ENCODE measurements around the gene DPYD. TPM values are rescaled to one million over a fixed set of nuclear protein-coding genes. Genes with fewer than 3 reads are reported as not detected.

Gene DPYD
- total RNA-seq, 2 experiments from 2014 or later: 42.1 to 44.6 TPM

- no peaks in the 10 kb centered on the region for H3K27me3 Mint-ChIP-seq
- CTCF ChIA-PET: no interaction called here
- H3K36me3 Mint-ChIP-seq (ENCODE audit: low read depth): peaks cover 9% of the 10 kb centered on the region
- POLR2A ChIA-PET: no interaction called here
- no peak overlapping the region for H3K27ac Mint-ChIP-seq
- peaks cover 3% of the 10 kb centered on the region for H3K9me3 Mint-ChIP-seq
- H3K4me1 Mint-ChIP-seq: no peaks in the 10 kb centered on the region
- no peak for DNase-seq
- H3K4me3 Mint-ChIP-seq: no peak overlapping the region
These were observed 648.7 kb downstream of the DPYD start for GRCh38 chr1:97271916-97272788.

GRCh38 chr1:97270508-97271307, 650.1 kb downstream of the DPYD start:
- CTCF ChIA-PET: no interaction called here
- H3K4me1 Mint-ChIP-seq: no peaks in the 10 kb centered on the region
- peaks cover 3% of the 10 kb centered on the region for H3K36me3 Mint-ChIP-seq (ENCODE audit: low read depth)
- H3K4me3 Mint-ChIP-seq: no peak overlapping the region
- H3K27ac Mint-ChIP-seq: no peak overlapping the region
- peaks cover 3% of the 10 kb centered on the region for H3K9me3 Mint-ChIP-seq
- H3K27me3 Mint-ChIP-seq: no peaks in the 10 kb centered on the region
- DNase-seq: no peak
- POLR2A ChIA-PET: no interaction called here

- no peak for DNase-seq
- no peaks in the 10 kb centered on the region for H3K4me1 Mint-ChIP-seq
- H3K27me3 Mint-ChIP-seq: no peaks in the 10 kb centered on the region
- CTCF ChIA-PET: no interaction called here
- H3K4me3 Mint-ChIP-seq: no peak overlapping the region
- no peak overlapping the region for H3K27ac Mint-ChIP-seq
- H3K9me3 Mint-ChIP-seq: peaks cover 3% of the 10 kb centered on the region
- POLR2A ChIA-PET: no interaction called here
- peaks cover 3% of the 10 kb centered on the region for H3K36me3 Mint-ChIP-seq (ENCODE audit: low read depth)
These were observed 655.2 kb downstream of the DPYD start for GRCh38 chr1:97265630-97266029.

GRCh38 chr1:97262842-97263241, 658.0 kb downstream of the DPYD start:
- Mint-ChIP-seq H3K27ac (no peak overlapping the region), H3K4me1 (no peaks in the 10 kb centered on the region), H3K36me3 (ENCODE audit: low read depth) (no peaks in the 10 kb centered on the region), H3K4me3 (no peak overlapping the region), H3K9me3 (no peaks in the 10 kb centered on the region), H3K27me3 (no peaks in the 10 kb centered on the region)
- DNase-seq: no peak
- ChIA-PET CTCF (no interaction called here), POLR2A (no interaction called here)

- Mint-ChIP-seq H3K27ac (no peak overlapping the region), H3K4me1 (no peaks in the 10 kb centered on the region), H3K4me3 (no peak overlapping the region), H3K27me3 (no peaks in the 10 kb centered on the region), H3K9me3 (no peaks in the 10 kb centered on the region), H3K36me3 (ENCODE audit: low read depth) (no peaks in the 10 kb centered on the region)
- ChIA-PET CTCF (no interaction called here), POLR2A (no interaction called here)
- DNase-seq: no peak
These were observed 662.2 kb downstream of the DPYD start for GRCh38 chr1:97258597-97258996.

- POLR2A ChIA-PET: no interaction called here
- Mint-ChIP-seq H3K27me3 (no peaks in the 10 kb centered on the region), H3K36me3 (ENCODE audit: low read depth) (no peaks in the 10 kb centered on the region), H3K27ac (no peak overlapping the region), H3K4me1 (no peaks in the 10 kb centered on the region), H3K9me3 (peaks cover 4% of the 10 kb centered on the region), H3K4me3 (no peak overlapping the region)
- DNase-seq: no peak
- CTCF ChIA-PET: no interaction called here
These were observed 665.9 kb downstream of the DPYD start for GRCh38 chr1:97254731-97255463.

GRCh38 chr1:97252925-97253324, 667.9 kb downstream of the DPYD start:
- Mint-ChIP-seq H3K9me3 (peaks cover 13% of the 10 kb centered on the region), H3K4me1 (no peaks in the 10 kb centered on the region), H3K4me3 (no peak overlapping the region), H3K27me3 (no peaks in the 10 kb centered on the region), H3K36me3 (ENCODE audit: low read depth) (no peaks in the 10 kb centered on the region), H3K27ac (no peak overlapping the region)
- POLR2A ChIA-PET: no interaction called here
- CTCF ChIA-PET: no interaction called here
- DNase-seq: no peak

- POLR2A ChIA-PET: no interaction called here
- Mint-ChIP-seq H3K27me3 (no peaks in the 10 kb centered on the region), H3K27ac (no peak overlapping the region), H3K4me3 (no peak overlapping the region), H3K9me3 (peaks cover 13% of the 10 kb centered on the region), H3K4me1 (no peaks in the 10 kb centered on the region), H3K36me3 (ENCODE audit: low read depth) (peaks cover 2% of the 10 kb centered on the region)
- no peak for DNase-seq
- CTCF ChIA-PET: no interaction called here
These were observed 668.8 kb downstream of the DPYD start for GRCh38 chr1:97252076-97252475.

- CTCF ChIA-PET: no interaction called here
- POLR2A ChIA-PET: no interaction called here
- Mint-ChIP-seq H3K27me3 (no peaks in the 10 kb centered on the region), H3K27ac (no peak overlapping the region), H3K4me3 (no peak overlapping the region), H3K9me3 (peaks cover 11% of the 10 kb centered on the region), H3K4me1 (no peaks in the 10 kb centered on the region), H3K36me3 (ENCODE audit: low read depth) (peaks cover 2% of the 10 kb centered on the region)
- DNase-seq: no peak
These were observed 673.6 kb downstream of the DPYD start for GRCh38 chr1:97247196-97247595.

GRCh38 chr1:97245682-97246081, 675.2 kb downstream of the DPYD start:
- Mint-ChIP-seq H3K27ac (no peak overlapping the region), H3K4me1 (no peaks in the 10 kb centered on the region), H3K4me3 (no peak overlapping the region), H3K27me3 (no peaks in the 10 kb centered on the region), H3K9me3 (peaks cover 8% of the 10 kb centered on the region), H3K36me3 (ENCODE audit: low read depth) (peaks cover 2% of the 10 kb centered on the region)
- ChIA-PET POLR2A (no interaction called here), CTCF (no interaction called here)
- DNase-seq: no peak

GRCh38 chr1:97245026-97245425, 675.8 kb downstream of the DPYD start:
- no peak for DNase-seq
- POLR2A ChIA-PET: no interaction called here

GRCh38 chr1:97243973-97244560, 676.8 kb downstream of the DPYD start:
- DNase-seq: no peak
- Mint-ChIP-seq H3K36me3 (ENCODE audit: low read depth) (peaks cover 2% of the 10 kb centered on the region), H3K27ac (no peak overlapping the region), H3K4me1 (no peaks in the 10 kb centered on the region), H3K4me3 (no peak overlapping the region), H3K9me3 (peaks cover 5% of the 10 kb centered on the region), H3K27me3 (no peaks in the 10 kb centered on the region)
- POLR2A ChIA-PET: no interaction called here
- CTCF ChIA-PET: interaction anchor here (0.7 to 1.3 kb wide), 4 partner anchors 20 to 810 kb away, joined by 3 to 4 read pairs (median 4); no protein-coding TSS in a partner anchor

More at GRCh38 chr1:97245026-97245425, 675.8 kb downstream of the DPYD start:
- Mint-ChIP-seq H3K4me1 (no peaks in the 10 kb centered on the region), H3K9me3 (peaks cover 8% of the 10 kb centered on the region), H3K36me3 (ENCODE audit: low read depth) (peaks cover 2% of the 10 kb centered on the region), H3K4me3 (no peak overlapping the region), H3K27me3 (no peaks in the 10 kb centered on the region), H3K27ac (no peak overlapping the region)
- CTCF ChIA-PET: no interaction called here

GRCh38 chr1:97238816-97239215, 682.0 kb downstream of the DPYD start:
- no peaks in the 10 kb centered on the region for H3K9me3 Mint-ChIP-seq
- CTCF ChIA-PET: no interaction called here
- DNase-seq: no peak
- H3K4me1 Mint-ChIP-seq: no peaks in the 10 kb centered on the region
- H3K4me3 Mint-ChIP-seq: no peak overlapping the region
- no peak overlapping the region for H3K27ac Mint-ChIP-seq
- H3K27me3 Mint-ChIP-seq: no peaks in the 10 kb centered on the region
- POLR2A ChIA-PET: no interaction called here
- peaks cover 5% of the 10 kb centered on the region for H3K36me3 Mint-ChIP-seq (ENCODE audit: low read depth)
